Diencephalon (tissue), 1 donor: ENCODE measurements around the gene SOX18. TPM values are rescaled to one million over a fixed set of nuclear protein-coding genes. Genes with fewer than 3 reads are reported as not detected.

Source experiments
- small RNA-seq: library from RNA; depleted of rRNA; stranded (forward); fragments of <200 nt; gene quantifications from one replicate; pipeline ENCODE3, GENCODE V24; 2014
- total RNA-seq: library from RNA; depleted of rRNA; stranded (reverse); fragments of >200 nt; gene quantifications from one replicate; pipeline ENCODE4 v1.2.3, GENCODE V29; 2014

The SOX18 gene
- total RNA-seq: 1.6 TPM

DNA sequence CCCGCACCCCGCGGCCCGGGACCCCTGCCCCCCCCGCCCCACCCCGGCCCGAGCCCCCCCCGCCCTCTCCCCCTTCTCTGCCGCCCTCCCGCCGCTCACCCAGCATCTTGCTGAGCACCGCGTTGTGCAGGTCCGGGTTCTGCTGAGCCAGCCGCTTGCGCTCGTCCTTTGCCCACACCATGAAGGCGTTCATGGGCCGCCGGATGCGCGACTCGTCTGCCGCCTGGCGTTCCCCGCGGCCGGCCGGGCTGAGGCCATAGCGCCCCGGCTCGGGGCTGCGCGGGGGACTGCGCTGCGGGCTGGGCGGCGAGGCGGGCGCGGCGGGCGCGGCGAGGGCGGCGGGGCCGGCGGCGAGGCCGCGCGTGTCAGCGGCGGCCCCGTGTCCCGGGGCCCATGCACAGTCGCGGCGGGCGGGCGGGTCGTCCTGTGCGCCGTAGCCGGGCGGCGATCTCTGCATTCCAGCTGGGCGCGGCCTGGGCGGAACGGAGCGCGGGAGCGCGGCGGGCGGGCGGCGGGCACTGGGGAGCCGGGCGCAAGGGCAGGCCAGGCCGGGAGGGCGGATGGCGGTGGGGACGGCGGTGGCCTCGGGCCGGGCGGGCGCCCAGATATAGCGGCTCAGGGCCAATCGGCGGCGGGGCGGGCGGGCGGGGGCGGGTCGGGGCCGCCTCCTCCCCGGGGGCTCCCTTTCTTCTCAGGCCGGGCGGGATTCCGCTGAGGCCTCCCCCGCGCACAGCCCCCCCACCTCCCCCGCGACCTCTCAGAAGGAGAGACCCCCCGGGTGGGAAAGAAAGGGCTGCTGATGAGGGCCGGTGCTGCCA is at the start of gene SOX18:
TSS of gene SOX18 (minus strand) at position 580 of the 818 bp plus-strand sequence. CDS start at position 457, 123 bp downstream.

DNA sequence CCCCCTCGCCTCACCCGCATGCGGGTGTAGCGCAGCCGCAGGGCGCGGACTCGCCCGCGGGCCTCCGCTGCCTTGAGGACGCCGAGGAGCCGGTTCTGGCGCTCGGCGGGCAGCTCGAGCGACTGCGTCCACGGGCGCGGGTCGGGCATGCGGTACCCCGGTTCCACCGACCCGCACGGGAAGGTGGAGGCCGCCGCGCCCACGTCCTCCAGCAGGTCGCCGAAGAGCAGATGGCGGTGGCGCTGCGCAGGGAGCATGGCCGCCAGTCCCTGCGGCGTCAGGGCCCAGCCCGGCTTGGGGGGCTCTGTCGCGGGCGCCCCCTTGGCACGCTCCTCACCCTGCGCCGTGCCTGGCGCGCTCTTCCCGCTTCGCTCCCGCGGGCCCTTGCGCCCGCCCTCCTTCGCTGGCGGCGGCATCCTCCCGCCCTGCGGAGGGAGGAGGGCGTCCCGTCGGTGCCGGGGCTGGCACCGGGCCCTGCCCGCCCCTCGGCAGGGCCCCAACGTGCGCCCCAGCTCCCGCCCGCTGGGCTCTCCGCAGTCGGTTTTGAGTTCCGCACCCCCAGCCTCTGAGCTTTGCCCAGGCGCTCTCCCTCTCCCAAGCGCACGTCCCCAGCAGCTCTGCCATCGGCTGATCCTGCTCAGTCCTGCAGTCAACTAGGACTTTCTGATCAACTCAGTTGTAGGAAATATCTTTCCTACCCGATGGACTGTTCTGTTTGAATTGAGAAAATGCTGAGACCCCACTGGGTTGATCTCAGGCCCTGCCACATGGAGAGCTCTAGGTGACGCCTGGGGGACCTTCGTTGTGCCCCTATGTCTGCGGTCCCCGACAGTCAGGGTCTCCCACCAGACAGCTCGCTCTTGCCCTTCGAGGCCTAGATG is 34.6 kb upstream of the SOX18 start, which contains the start of gene LKAAEAR1:
TSS of gene LKAAEAR1 (minus strand) at position 595 of the 881 bp plus-strand sequence. CDS start at position 416, 179 bp downstream.

GRCh38 chr20:64080013-64080812 is 30.8 kb upstream of the SOX18 start, which contains the start of gene OPRL1:
Gene OPRL1 (plus strand): TSS chr20:64080082. CDS start chr20:64092721, 12,639 bp downstream.

GRCh38 chr20:64079273-64080012 is 30.0 kb upstream of the SOX18 start, which contains the start of gene RGS19:
Gene RGS19 (minus strand): TSS chr20:64079518. CDS start chr20:64076886, 2,632 bp downstream.

GRCh38 chr20:64062596-64063388 is 13.4 kb upstream of the SOX18 start, which contains the start of gene TCEA2:
Gene TCEA2 (plus strand): TSS chr20:64063198. CDS start chr20:64063313, 115 bp downstream.

GRCh38 chr20:64035933-64036345 is 13.5 kb downstream of the SOX18 start, which contains the start of gene C20orf204:
Gene C20orf204 (plus strand): TSS chr20:64036182. CDS start chr20:64036324, 142 bp downstream.

Small RNA genes lying within 50 kb of the gene (small RNA-seq; reads per million reads assigned to genes)
- gene AL355803.1: not detected
- gene MIR6813: not detected

Other genes with a start within 250 kb of the SOX18 start
- gene ZBTB46, start 218.4 kb downstream of the SOX18 start, total RNA-seq: 20.3 TPM
- not detected for gene ABHD16B, start 188.1 kb downstream of the SOX18 start, total RNA-seq
- gene TPD52L2, start 184.4 kb downstream of the SOX18 start, total RNA-seq: 30.0 TPM
- gene DNAJC5, start 154.5 kb downstream of the SOX18 start, total RNA-seq: 122 TPM
- gene UCKL1, start 93.2 kb downstream of the SOX18 start, total RNA-seq: 17.8 TPM
- gene ZNF512B, start 79.7 kb downstream of the SOX18 start, total RNA-seq: 18.0 TPM
- gene SAMD10, start 70.0 kb downstream of the SOX18 start, total RNA-seq: 10.4 TPM
- 59.7 TPM for gene PRPF6, start 68.5 kb downstream of the SOX18 start, total RNA-seq
- 3.7 TPM for gene C20orf204, start 13.5 kb downstream of the SOX18 start, total RNA-seq
- 42.0 TPM for gene TCEA2, start 13.6 kb upstream of the SOX18 start, total RNA-seq
- gene RGS19, start 29.9 kb upstream of the SOX18 start, total RNA-seq: 12.9 TPM
- 33.4 TPM for gene OPRL1, start 30.4 kb upstream of the SOX18 start, total RNA-seq
- 2.1 TPM for gene LKAAEAR1, start 34.8 kb upstream of the SOX18 start, total RNA-seq
- not detected for gene NPBWR2, start 57.9 kb upstream of the SOX18 start, total RNA-seq
- gene MYT1, start 114.8 kb upstream of the SOX18 start, total RNA-seq: 11.3 TPM
- gene PCMTD2, start 206.1 kb upstream of the SOX18 start, total RNA-seq: 90.9 TPM